HepG2 (cell line): ENCODE measurements around the gene GALNT17. TPM values are rescaled to one million over a fixed set of nuclear protein-coding genes. Genes with fewer than 3 reads are reported as not detected.

Experiments used
- ATAC-seq: fragments of 200-7000 bp; cut with Tn5 transposase; 3 replicates; pipeline ENCODE4 v1.9.1; 2020; ENCODE audit warnings: mild to moderate bottlenecking, moderate library complexity
- BruUV-seq: library from RNA; stranded (reverse); fragments of 400-500 nt; replicated peaks from 2 replicates; lab custom pipeline; 2021; lab: Mats Ljungman, UMichigan
- CTCF ChIA-PET: fragments of 300-600 bp; formaldehyde crosslinking; extraction: SDS; loops from one replicate; lab custom pipeline; 2021; ENCODE audit warnings: low total read pairs, inconsistent platforms, low intra/inter-chr PET ratio; lab: Yijun Ruan, JAX
- POLR2A ChIA-PET: fragments of 350-600 bp; sonication (Branson Sonifier 250); formaldehyde crosslinking; loops from one replicate; lab custom pipeline; 2020; ENCODE audit warnings: antibody characterized with exemption, inconsistent platforms; lab: Yijun Ruan, JAX
- DNase-seq: peaks from one replicate; pipeline ENCODE4 v3.0.0-alpha.2; 2015; ENCODE audit warnings: low spot score
- FAIRE-seq: peaks from 3 replicates; lab custom pipeline; 2011; peaks lifted over from hg19 to GRCh38; lab: Jason Lieb, UNC
- H2AFZ ChIP-seq: one replicate; pipeline ENCODE4 v1.6.1; 2011; ENCODE audit warnings: low read length, inconsistent platforms
- H3K27ac ChIP-seq: fragments of 300-600 bp; 3 replicates; pipeline ENCODE4 v1.8.0; 2011; ENCODE audit warnings: mixed run types, mild to moderate bottlenecking, mixed read lengths, low read length, inconsistent platforms; ENCODE audit not compliant: insufficient read depth; ENCODE audit errors: extremely low read length
- H3K27me3 ChIP-seq, 2 experiments: fragments of 200-600 bp in 1 of 2; 2 replicates in 1 of 2; 3 replicates in 1 of 2; pipeline versions ENCODE4 v1.6.0 to v1.8.0; 2011; ENCODE audit warnings: low read length in 2 of 2, mild to moderate bottlenecking in 2 of 2, moderate library complexity in 2 of 2, inconsistent platforms in 1 of 2; ENCODE audit not compliant: insufficient read depth in 2 of 2, control insufficient read depth in 1 of 2
- H3K36me3 ChIP-seq, 2 experiments: fragments of 200-600 bp in 1 of 2; replicated peaks in 1 of 2; 2 replicates in 1 of 2; 3 replicates in 1 of 2; pipeline versions ENCODE4 v1.5.1 to v1.8.0; 2011; ENCODE audit warnings: low read length in 2 of 2, inconsistent platforms in 1 of 2; ENCODE audit not compliant: insufficient read depth in 2 of 2, control insufficient read depth in 1 of 2
- H3K4me1 ChIP-seq: 2 replicates; pipeline ENCODE4 v1.5.1; 2012; ENCODE audit warnings: low read length, inconsistent platforms; ENCODE audit not compliant: insufficient read depth
- H3K4me2 ChIP-seq: 2 replicates; pipeline ENCODE4 v1.6.0; 2011; ENCODE audit warnings: low read depth, low read length, inconsistent platforms
- H3K4me3 ChIP-seq, 3 experiments: fragments of 200-600 bp in 1 of 3; sonication (generic), shearing (Covaris generic) in 1 of 3; replicated peaks in 1 of 3; 2 replicates each; pipeline ENCODE4 v1.5.1; 2011 to 2016; ENCODE audit warnings: low read length in 3 of 3, inconsistent platforms in 2 of 3, low read depth in 2 of 3, mild to moderate bottlenecking in 2 of 3, control low read depth in 1 of 3, mixed read lengths in 1 of 3; ENCODE audit not compliant: insufficient read depth in 1 of 3
- H3K79me2 ChIP-seq: one replicate; pipeline ENCODE4 v1.6.1; 2011; ENCODE audit warnings: low read length, inconsistent platforms; ENCODE audit not compliant: insufficient read depth
- H3K9ac ChIP-seq: 2 replicates; pipeline ENCODE4 v1.6.0; 2011; ENCODE audit warnings: mild to moderate bottlenecking, low read depth, low read length, inconsistent platforms; ENCODE audit not compliant: insufficient read depth
- H3K9me3 ChIP-seq: 2 replicates; pipeline ENCODE4 v1.5.1; 2012; ENCODE audit warnings: mild to moderate bottlenecking, low read length
- H4K20me1 ChIP-seq: 2 replicates; pipeline ENCODE4 v1.6.0; 2011; ENCODE audit warnings: inconsistent platforms, mild to moderate bottlenecking, low read length, moderate library complexity; ENCODE audit not compliant: insufficient read depth
- ARHGAP35 ChIP-seq: sonication (generic); formaldehyde crosslinking; IDR thresholded peaks from 2 replicates; pipeline ENCODE4 v1.9.0; 2022; ENCODE audit warnings: mild to moderate bottlenecking, inconsistent platforms, moderate library complexity, missing genetic modification reagents, borderline replicate concordance
- ETV5 ChIP-seq: IDR thresholded peaks from 2 replicates; pipeline ENCODE4 v1.6.1; 2018; ENCODE audit warnings: missing biosample characterization, missing genetic modification reagents, inconsistent platforms, borderline replicate concordance
- GATAD1 ChIP-seq: IDR thresholded peaks from 2 replicates; pipeline ENCODE4 v1.6.1; 2016; ENCODE audit warnings: missing genetic modification reagents, missing compliant biosample characterization
- HDAC1 ChIP-seq: sonication (generic); formaldehyde crosslinking; IDR thresholded peaks from 2 replicates; pipeline ENCODE4 v1.5.1; 2020; ENCODE audit warnings: mild to moderate bottlenecking, missing genetic modification reagents
- ONECUT2 ChIP-seq: sonication (generic); formaldehyde crosslinking; IDR thresholded peaks from 2 replicates; pipeline ENCODE4 v1.4.0; 2020; ENCODE audit warnings: missing genetic modification reagents
- PAX8 ChIP-seq: sonication (generic); formaldehyde crosslinking; IDR thresholded peaks from 2 replicates; pipeline ENCODE4 v1.8.0; 2022; ENCODE audit warnings: mild to moderate bottlenecking, missing genetic modification reagents, borderline replicate concordance
- PCBP2 ChIP-seq: fragments of 200-400 bp; formaldehyde crosslinking; optimal IDR thresholded peaks from 2 replicates; pipeline ENCODE3; 2018; ENCODE audit warnings: low read length, low read depth; ENCODE audit not compliant: poor library complexity, severe bottlenecking
- PHB2 ChIP-seq: fragments of 450-650 bp; IDR thresholded peaks from 2 replicates; pipeline ENCODE4 v1.6.1; 2018; ENCODE audit not compliant: partially characterized antibody
- SAP130 ChIP-seq: IDR thresholded peaks from 2 replicates; pipeline ENCODE4 v1.6.1; 2016; ENCODE audit warnings: low read depth
- SATB2 ChIP-seq: sonication (generic); formaldehyde crosslinking; IDR thresholded peaks from 2 replicates; pipeline ENCODE4 v1.5.0; 2020; ENCODE audit warnings: missing genetic modification reagents
- ZNF235 ChIP-seq: sonication (generic); formaldehyde crosslinking; IDR thresholded peaks from 2 replicates; pipeline ENCODE4 v1.8.1; 2023; ENCODE audit warnings: mild to moderate bottlenecking, missing genetic modification reagents, borderline replicate concordance
- ZNF678 ChIP-seq: sonication (generic); formaldehyde crosslinking; IDR thresholded peaks from 2 replicates; pipeline ENCODE4 v1.4.0; 2020; ENCODE audit warnings: mild to moderate bottlenecking, missing genetic modification reagents
- ZNF800 ChIP-seq: sonication (generic); formaldehyde crosslinking; IDR thresholded peaks from 2 replicates; pipeline ENCODE4 v1.4.0; 2020; ENCODE audit warnings: missing genetic modification reagents
- ZSCAN29 ChIP-seq: sonication (generic); formaldehyde crosslinking; conservative IDR thresholded peaks from 2 replicates; pipeline ENCODE4 v1.4.0; 2020; ENCODE audit warnings: mild to moderate bottlenecking, missing genetic modification reagents
- WGBS: methylation state at CpG from one replicate; pipeline ENCODE4 v1.1.6; 2017; ENCODE audit warnings: low lambda C conversion rate; 5-methylcytosine and 5-hydroxymethylcytosine counted together
- in situ Hi-C: cut with HindIII; loops from 2 replicates; pipeline ENCODE4 v1.10.0; 2017; ENCODE audit warnings: low pct_unique_long_range_greater_than_20kb; ENCODE audit not compliant: extremely low pct_ligation_motif_present
- intact Hi-C: fragments of 100-400 bp; cut with micrococcal nuclease; formaldehyde crosslinking; loops from one replicate; pipeline ENCODE4 v1.10.0; 2022; ENCODE audit not compliant: unreplicated experiment
- polyA plus RNA-seq, 8 experiments: library from polyadenylated mRNA; depleted of rRNA in 3 of 8; stranded (reverse) in 7 of 8; unstranded in 1 of 8; fragments of >200 nt; fragmentation: Illumina TruSeq in 4 of 8; extraction: Trizol in 4 of 8; gene quantifications; 2 replicates each; pipeline versions ENCODE4 v1.2.1 to v1.2.3, GENCODE V29; 2011 to 2016; ENCODE audit warnings: low read depth in 4 of 8, missing spikeins in 1 of 8, mixed read lengths in 1 of 8; ENCODE audit not compliant: insufficient read depth in 1 of 8
- total RNA-seq, 5 experiments: library from RNA; depleted of rRNA; stranded (reverse); fragments of >200 nt; fragmentation: Illumina TruSeq; extraction: Trizol; gene quantifications; 2 replicates each; pipeline ENCODE4 v1.2.3, GENCODE V29; 2016; ENCODE audit warnings: low read depth in 1 of 5

The GALNT17 gene
- total and polyA plus RNA-seq, 2 of the 13 experiments (the other 11 are each of a cell fraction or from before 2014, with no cell fraction given) = not detected

DNA sequence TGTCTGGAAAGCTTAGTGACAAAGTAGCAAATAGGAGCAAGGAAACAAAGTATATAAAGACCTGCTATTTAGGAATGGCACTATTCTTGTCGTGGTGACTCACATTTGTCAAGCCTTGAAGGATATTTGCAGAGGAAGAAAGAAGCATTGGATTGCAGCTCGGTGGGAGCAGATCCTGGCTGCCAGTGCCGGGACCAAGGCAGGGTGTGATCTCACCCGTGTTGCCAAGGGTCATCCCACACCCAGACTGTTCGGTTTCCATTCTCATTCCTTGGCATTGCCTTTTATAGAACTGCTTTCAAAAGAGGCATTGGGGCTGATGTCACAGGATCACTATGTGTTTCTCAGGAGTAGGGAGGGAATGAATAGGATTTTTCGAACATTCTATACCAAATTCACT is 176.2 kb downstream of the GALNT17 start:
- H3K4me1 ChIP-seq = no peaks in the 10 kb centered on the region
- no peak for ATAC-seq
- in situ Hi-C loops (no loop called here), intact Hi-C loops (no loop called here)
- BruUV-seq = no TSS peak
- no peak for FAIRE-seq
- H4K20me1 ChIP-seq = no peaks in the 10 kb centered on the region
- H3K9me3 ChIP-seq = peaks cover 4% of the 10 kb centered on the region; the same call in 1 of the 2 replicates
- CTCF ChIA-PET = no interaction called here
- H3K79me2 ChIP-seq = no peaks in the 10 kb centered on the region
- H3K27ac ChIP-seq = no peak overlapping the region
- H3K4me3 ChIP-seq = no peak overlapping the region
- H3K4me2 ChIP-seq = no peak overlapping the region
- WGBS = 2% methylated on average over 6 of the region's 6 CpGs
- H3K27me3 ChIP-seq = peaks cover 0 to 1% of the 10 kb centered on the region in 2 experiments; a peak in 1 of 5 replicates
- DNase-seq = no peak
- TF ChIP-seq PAX8 (CRISPR knock-in tag) = no peak
- TF ChIP-seq ZSCAN29 (CRISPR knock-in tag) = no peak
- TF ChIP-seq GATAD1 (CRISPR knock-in tag) = no peak
- TF ChIP-seq ONECUT2 (CRISPR knock-in tag) = no peak
- TF ChIP-seq PHB2 = no peak
- no peak for TF ChIP-seq ARHGAP35
- TF ChIP-seq ZNF235 (CRISPR knock-in tag) = no peak
- TF ChIP-seq SAP130 (CRISPR knock-in tag) = no peak
- no peak for TF ChIP-seq ZNF800
- no peak for TF ChIP-seq ZNF678 (CRISPR knock-in tag)
- TF ChIP-seq HDAC1 (CRISPR knock-in tag) = no peak
- TF ChIP-seq PCBP2 = no peak
- no peak for TF ChIP-seq ETV5
- no peak for TF ChIP-seq SATB2 (CRISPR knock-in tag)
- H3K36me3 ChIP-seq = no peaks in the 10 kb centered on the region
- H2AFZ ChIP-seq = no peak overlapping the region
- H3K9ac ChIP-seq = no peak overlapping the region
- POLR2A ChIA-PET = no interaction called here
